Gastrocnemius medialis (tissue), 4 donors: Measurements from ENCODE around the gene ORM1. TPM values are rescaled to one million over a fixed set of nuclear protein-coding genes. Genes with fewer than 3 reads are reported as not detected.

Experiments used
- ATAC-seq, 2 donors: fragments of 150-250 bp; one replicate each; pipeline ENCODE4 v1.9.1; 2016
- DNase-seq, 2 donors: peaks; one replicate each; pipeline ENCODE4 v3.0.0-alpha.2; 2019
- H3K27ac ChIP-seq, 4 donors: fragments of 200-600 bp; sonication (generic); 1 replicate in 1 of 4; 2 replicates in 3 of 4; pipeline ENCODE4 v1.5.1; 2016 to 2018; ENCODE audit warnings: mild to moderate bottlenecking in 2 of 4, moderate library complexity in 1 of 4
- H3K27me3 ChIP-seq, 3 donors: fragments of 200-600 bp; sonication (generic) in 2 of 3; 1 replicate in 1 of 3; 2 replicates in 2 of 3; pipeline versions ENCODE4 v1.5.1 to v1.6.0; 2016 to 2019; ENCODE audit warnings: mild to moderate bottlenecking in 1 of 3, moderate library complexity in 1 of 3
- H3K36me3 ChIP-seq, 2 donors: fragments of 200-600 bp; sonication (generic) in 1 of 2; one replicate each; pipeline ENCODE4 v1.5.1; 2017 to 2018
- H3K4me1 ChIP-seq, 2 donors: fragments of 200-600 bp; sonication (generic) in 1 of 2; one replicate each; pipeline ENCODE4 v1.5.1; 2016 to 2017; ENCODE audit warnings: mild to moderate bottlenecking in 2 of 2
- H3K4me3 ChIP-seq, 4 donors: fragments of 200-600 bp; sonication (generic) in 3 of 4; 1 replicate in 1 of 4; 2 replicates in 3 of 4; pipeline ENCODE4 v1.5.1; 2016 to 2019; ENCODE audit warnings: mild to moderate bottlenecking in 2 of 4
- H3K9me3 ChIP-seq, 3 donors: fragments of 200-600 bp; sonication (generic) in 2 of 3; 1 replicate in 1 of 3; 2 replicates in 2 of 3; pipeline ENCODE4 v1.5.1; 2016 to 2019
- POLR2A ChIP-seq, 2 donors: fragments of 450-650 bp; IDR thresholded peaks; one replicate each; pipeline ENCODE4 v1.6.1; 2017; ENCODE audit warnings: antibody characterized with exemption in 2 of 2, mild to moderate bottlenecking in 2 of 2, moderate library complexity in 2 of 2
- in situ Hi-C, 4 donors: fragments of 200-750 bp; cut with MboI; loops; one replicate each; pipeline versions ENCODE4 v1.15.0 to v1.8.0; 2017; ENCODE audit warnings: low sequenced_read_pairs in 4 of 4
- intact Hi-C: fragments of 100-400 bp; cut with DNase I; formaldehyde crosslinking; loops from one replicate; pipeline ENCODE4 v1.15.1; 2023; ENCODE audit warnings: low total_unique reads
- total RNA-seq, 4 donors: library from RNA; depleted of rRNA; stranded (reverse); fragments of >200 nt; gene quantifications; one replicate each; pipeline versions ENCODE4 v1.1.0 to v1.2.3, GENCODE V29; 2016
- TF ChIP-seq, protein P1 (sequence below), 5 experiments: fragments of 450-650 bp in 3 of 5; fragments of 200-600 bp in 2 of 5; sonication (generic) in 2 of 5; IDR thresholded peaks in 4 of 5; conservative IDR thresholded peaks in 1 of 5; 1 replicate in 4 of 5; 2 replicates in 1 of 5; pipeline ENCODE4 v1.5.1; 2016 to 2019; ENCODE audit warnings: antibody characterized with exemption in 5 of 5, mild to moderate bottlenecking in 3 of 5, moderate library complexity in 3 of 5

Gene ORM1
- total RNA-seq, 4 donors from 2014 or later = 33.5 to 92.8 TPM; not detected in 2

DNA sequence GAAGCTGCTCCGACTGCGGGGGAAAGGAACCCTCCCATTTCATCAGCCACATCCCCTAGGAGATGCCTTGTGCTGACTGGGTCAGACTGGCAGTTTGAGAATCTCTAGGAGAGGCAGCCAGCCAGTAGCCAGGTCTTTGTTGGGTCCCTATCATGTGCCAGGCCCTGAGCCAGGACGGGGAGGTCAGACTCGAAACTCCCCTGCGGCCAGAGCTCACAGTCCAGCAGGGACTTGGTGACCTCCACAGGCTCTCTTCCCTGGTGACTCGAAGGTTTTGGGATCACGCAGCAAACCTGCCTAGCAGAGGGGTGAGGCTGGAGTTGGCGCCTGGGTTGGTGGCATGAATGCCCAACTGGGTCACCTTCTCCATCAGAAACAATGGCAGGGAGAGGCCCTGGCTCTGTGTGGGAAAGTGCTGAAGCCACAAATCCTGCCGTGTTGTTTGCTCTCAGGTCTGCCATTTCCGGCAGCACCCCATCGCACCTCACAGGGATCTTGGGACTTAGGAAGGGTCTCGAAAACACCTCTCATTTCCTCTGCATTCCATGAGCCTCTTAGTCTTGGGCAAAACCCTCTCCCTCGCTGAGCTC is 14.4 kb upstream of the ORM1 start:
- ATAC-seq = no peak
- Histone ChIP-seq H3K27me3 (no peaks in the 10 kb centered on the region), H3K36me3 (no peaks in the 10 kb centered on the region), H3K4me1 (no peaks in the 10 kb centered on the region), H3K4me3 (no peak overlapping the region), H3K9me3 (no peaks in the 10 kb centered on the region), H3K27ac (no peak overlapping the region)
- no peak for DNase-seq
- no peak for TF ChIP-seq POLR2A (IDR thresholded peaks at IDR 0.05)
- TF ChIP-seq, protein P1, sequence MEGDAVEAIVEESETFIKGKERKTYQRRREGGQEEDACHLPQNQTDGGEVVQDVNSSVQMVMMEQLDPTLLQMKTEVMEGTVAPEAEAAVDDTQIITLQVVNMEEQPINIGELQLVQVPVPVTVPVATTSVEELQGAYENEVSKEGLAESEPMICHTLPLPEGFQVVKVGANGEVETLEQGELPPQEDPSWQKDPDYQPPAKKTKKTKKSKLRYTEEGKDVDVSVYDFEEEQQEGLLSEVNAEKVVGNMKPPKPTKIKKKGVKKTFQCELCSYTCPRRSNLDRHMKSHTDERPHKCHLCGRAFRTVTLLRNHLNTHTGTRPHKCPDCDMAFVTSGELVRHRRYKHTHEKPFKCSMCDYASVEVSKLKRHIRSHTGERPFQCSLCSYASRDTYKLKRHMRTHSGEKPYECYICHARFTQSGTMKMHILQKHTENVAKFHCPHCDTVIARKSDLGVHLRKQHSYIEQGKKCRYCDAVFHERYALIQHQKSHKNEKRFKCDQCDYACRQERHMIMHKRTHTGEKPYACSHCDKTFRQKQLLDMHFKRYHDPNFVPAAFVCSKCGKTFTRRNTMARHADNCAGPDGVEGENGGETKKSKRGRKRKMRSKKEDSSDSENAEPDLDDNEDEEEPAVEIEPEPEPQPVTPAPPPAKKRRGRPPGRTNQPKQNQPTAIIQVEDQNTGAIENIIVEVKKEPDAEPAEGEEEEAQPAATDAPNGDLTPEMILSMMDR (IDR thresholded peaks at IDR 0.05 in 4 of 5, conservative IDR thresholded peaks at IDR 0.05 in 1 of 5) = no peak
- in situ Hi-C loops = no loop called here
- intact Hi-C loops = no loop called here

DNA sequence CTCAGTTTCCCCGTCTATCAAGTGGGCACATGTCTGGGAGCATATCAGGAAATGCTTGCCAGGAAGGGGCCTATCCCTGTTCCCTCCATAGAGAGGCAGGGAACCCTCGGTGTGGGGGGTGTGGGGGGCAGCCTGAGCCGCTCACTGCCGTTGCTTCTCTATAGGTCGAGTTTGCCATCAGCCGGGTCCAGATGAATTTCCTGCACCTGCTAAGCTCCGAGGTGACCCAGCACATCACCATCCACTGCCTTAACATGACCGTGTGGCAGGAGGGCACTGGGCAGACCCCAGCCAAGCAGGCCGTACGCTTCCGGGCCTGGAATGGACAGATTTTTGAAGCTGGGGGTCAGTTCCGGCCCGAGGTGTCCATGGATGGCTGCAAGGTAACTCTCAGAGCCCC is 13.8 kb upstream of the ORM1 start:
- ATAC-seq = no peak
- Histone ChIP-seq H3K27me3 (no peaks in the 10 kb centered on the region), H3K4me1 (no peaks in the 10 kb centered on the region), H3K27ac (no peak overlapping the region), H3K36me3 (no peaks in the 10 kb centered on the region), H3K4me3 (no peak overlapping the region), H3K9me3 (no peaks in the 10 kb centered on the region)
- in situ Hi-C loops (no loop called here), intact Hi-C loops (no loop called here)
- no peak for TF ChIP-seq POLR2A (IDR thresholded peaks at IDR 0.05)
- TF ChIP-seq, protein P1 (IDR thresholded peaks at IDR 0.05 in 4 of 5, conservative IDR thresholded peaks at IDR 0.05 in 1 of 5) = no peak
- DNase-seq = no peak

DNA sequence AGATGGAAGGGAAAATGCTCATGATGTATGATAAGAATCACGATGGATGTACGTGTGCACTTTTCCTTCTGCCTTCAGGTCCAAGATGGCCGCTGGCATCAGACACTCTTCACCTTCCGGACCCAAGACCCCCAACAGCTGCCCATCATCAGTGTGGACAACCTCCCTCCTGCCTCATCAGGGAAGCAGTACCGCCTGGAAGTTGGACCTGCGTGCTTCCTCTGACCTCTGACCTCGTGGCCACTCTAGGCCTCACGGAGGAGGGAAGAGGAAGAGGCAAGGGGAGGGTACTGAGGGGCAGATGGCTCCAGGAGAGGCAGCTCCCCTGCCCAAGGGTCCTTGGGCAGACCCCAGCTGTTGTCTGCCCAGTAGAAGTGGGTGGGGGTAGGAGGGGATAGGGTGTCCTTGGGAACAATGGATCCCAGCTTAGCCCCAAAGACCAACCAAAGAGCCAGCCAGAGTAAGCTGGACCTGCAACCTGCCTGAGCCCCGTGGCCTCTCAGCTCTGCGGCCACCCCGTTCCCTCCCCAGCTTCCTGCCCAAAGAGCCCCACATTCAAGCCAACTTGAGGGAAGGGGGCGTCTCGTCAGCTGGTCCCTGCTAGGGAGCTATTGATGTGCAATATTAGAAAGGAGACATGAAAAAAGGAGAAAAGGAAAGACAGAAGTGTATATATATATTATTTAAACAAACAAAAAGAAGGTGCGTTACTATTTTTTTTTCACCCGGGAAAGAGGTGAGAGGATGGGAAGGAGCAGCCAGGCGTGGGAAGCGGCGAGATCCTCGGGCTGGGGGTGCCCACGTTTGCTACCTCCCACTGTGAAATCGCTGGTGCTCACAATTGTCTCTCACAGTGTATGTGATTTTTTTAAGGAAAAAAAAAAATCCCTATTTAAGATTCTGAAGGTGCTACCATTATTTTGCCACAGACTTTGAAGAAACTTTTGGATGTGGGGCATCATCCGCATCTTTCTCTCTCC is 12.1 kb upstream of the ORM1 start:
- Histone ChIP-seq H3K4me1 (no peaks in the 10 kb centered on the region), H3K4me3 (no peak overlapping the region), H3K27ac (no peak overlapping the region), H3K27me3 (no peaks in the 10 kb centered on the region), H3K36me3 (no peaks in the 10 kb centered on the region), H3K9me3 (no peaks in the 10 kb centered on the region)
- intact Hi-C loops (no loop called here), in situ Hi-C loops (no loop called here)
- ATAC-seq (no peak), DNase-seq (no peak)
- no peak for TF ChIP-seq POLR2A (IDR thresholded peaks at IDR 0.05)
- TF ChIP-seq, protein P1 (IDR thresholded peaks at IDR 0.05 in 4 of 5, conservative IDR thresholded peaks at IDR 0.05 in 1 of 5) = no peak

DNA sequence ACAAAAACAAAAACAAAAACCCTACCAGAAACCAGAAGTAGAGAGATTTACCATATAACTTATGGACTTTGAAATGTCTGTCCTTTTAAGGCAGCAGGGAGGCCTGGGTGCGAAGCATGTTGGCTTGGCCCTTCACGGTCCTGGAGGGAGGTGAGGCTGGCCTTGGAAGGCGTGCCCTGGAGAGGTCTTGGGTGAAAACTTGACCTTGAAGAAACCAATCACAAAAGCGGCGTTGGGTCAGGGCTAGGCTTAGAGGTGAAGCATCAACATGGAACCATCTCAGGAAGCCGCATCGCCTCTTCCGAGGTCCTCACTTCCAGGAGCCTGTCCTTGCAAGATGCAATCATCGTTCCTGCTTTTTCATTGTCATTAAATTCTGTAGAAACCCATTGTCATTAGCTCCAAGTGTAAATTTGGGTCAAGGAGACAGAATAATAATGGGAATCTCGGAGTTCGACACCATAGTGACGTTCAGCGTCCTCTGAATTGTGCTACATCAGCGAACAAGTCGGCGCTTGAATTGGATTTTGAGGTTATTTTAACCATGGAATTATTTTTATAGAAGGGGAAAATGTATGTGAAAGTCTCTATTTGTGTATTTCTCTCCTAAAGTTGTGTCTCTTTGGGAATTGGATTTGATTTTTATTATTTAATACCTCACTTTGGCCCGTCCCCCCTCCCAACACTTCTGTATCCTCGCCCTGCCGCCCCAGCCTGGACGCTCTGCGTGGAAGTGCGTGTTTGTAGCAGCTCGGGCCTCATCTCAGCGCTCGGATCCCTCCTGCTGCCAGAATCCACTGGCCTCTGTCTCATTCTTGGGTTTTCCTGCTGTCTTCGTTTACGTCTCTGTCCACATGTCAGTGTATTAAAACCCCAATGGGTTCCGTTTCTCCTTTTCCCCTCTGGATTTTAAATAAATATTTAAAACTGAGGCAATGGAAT is 11.1 kb upstream of the ORM1 start:
- H3K4me1 ChIP-seq = no peaks in the 10 kb centered on the region
- ATAC-seq (no peak), DNase-seq (no peak)
- H3K36me3 ChIP-seq = no peaks in the 10 kb centered on the region
- intact Hi-C loops (no loop called here), in situ Hi-C loops (no loop called here)
- no peak for TF ChIP-seq POLR2A (IDR thresholded peaks at IDR 0.05)
- TF ChIP-seq, protein P1 (IDR thresholded peaks at IDR 0.05 in 4 of 5, conservative IDR thresholded peaks at IDR 0.05 in 1 of 5) = no peak
- no peaks in the 10 kb centered on the region for H3K27me3 ChIP-seq
- H3K4me3 ChIP-seq = no peak overlapping the region
- H3K27ac ChIP-seq = no peak overlapping the region
- H3K9me3 ChIP-seq = no peaks in the 10 kb centered on the region
